ENCODE measurements around the gene TUSC2. TPM values are rescaled to one million over a fixed set of nuclear protein-coding genes. Genes with fewer than 3 reads are reported as not detected.

TUSC2 gene
- polyA plus RNA-seq, 4 donors: 15.8 to 27.0 (median 24.3) TPM

GRCh38 chr3:50338965-50339364, 10.9 kb upstream of the TUSC2 start:
- no peak for DNase-seq (ENCODE audit: low read depth in 4 of 4, low spot score in 3 of 4)

GRCh38 chr3:50337175-50337861, 9.3 kb upstream of the TUSC2 start:
- DNase-seq (ENCODE audit: low read depth in 4 of 4, low spot score in 3 of 4): peak; percentile 93 to 96 (median 94)

GRCh38 chr3:50336452-50337174, 8.6 kb upstream of the TUSC2 start:
- DNase-seq (ENCODE audit: low read depth in 4 of 4, low spot score in 3 of 4): no peak

GRCh38 chr3:50334339-50335075, 6.5 kb upstream of the TUSC2 start:
- no peak for DNase-seq (ENCODE audit: low read depth in 4 of 4, low spot score in 3 of 4)

GRCh38 chr3:50333744-50334328, 5.8 kb upstream of the TUSC2 start:
- no peak for DNase-seq (ENCODE audit: low read depth in 4 of 4, low spot score in 3 of 4)

GRCh38 chr3:50331364-50331907, 3.4 kb upstream of the TUSC2 start:
- no peak for DNase-seq (ENCODE audit: low read depth in 4 of 4, low spot score in 3 of 4)

GRCh38 chr3:50330330-50330729, 2.3 kb upstream of the TUSC2 start:
- no peak for DNase-seq (ENCODE audit: low read depth in 4 of 4, low spot score in 3 of 4)

- DNase-seq (ENCODE audit: low read depth in 4 of 4, low spot score in 3 of 4): no peak
These were observed 894 bp downstream of the TUSC2 start for GRCh38 chr3:50327129-50327528.

GRCh38 chr3:50326182-50326541, 1.9 kb downstream of the TUSC2 start:
- no peak for DNase-seq (ENCODE audit: low read depth in 4 of 4, low spot score in 3 of 4)

- DNase-seq (ENCODE audit: low read depth in 4 of 4, low spot score in 3 of 4): no peak
These were observed 2.4 kb downstream of the TUSC2 start for GRCh38 chr3:50325497-50326181.

- no peak for DNase-seq (ENCODE audit: low read depth in 4 of 4, low spot score in 3 of 4)
These were observed 2.9 kb downstream of the TUSC2 start for GRCh38 chr3:50325113-50325480.

- DNase-seq (ENCODE audit: low read depth in 4 of 4, low spot score in 3 of 4): no peak
These were observed 3.5 kb downstream of the TUSC2 start for GRCh38 chr3:50324351-50325112.

- no peak for DNase-seq (ENCODE audit: low read depth in 4 of 4, low spot score in 3 of 4)
These were observed 4.3 kb downstream of the TUSC2 start for GRCh38 chr3:50323614-50324199.

GRCh38 chr3:50323092-50323600, 4.9 kb downstream of the TUSC2 start:
- DNase-seq (ENCODE audit: low read depth in 4 of 4, low spot score in 3 of 4): no peak

- DNase-seq (ENCODE audit: low read depth in 4 of 4, low spot score in 3 of 4): no peak
These were observed 5.5 kb downstream of the TUSC2 start, which contains the start of gene HYAL2 for GRCh38 chr3:50322386-50323091. Gene HYAL2 (minus strand): TSS chr3:50322745. CDS start chr3:50320489, 2,256 bp downstream.

GRCh38 chr3:50322115-50322385, 6.0 kb downstream of the TUSC2 start:
- no peak for DNase-seq (ENCODE audit: low read depth in 4 of 4, low spot score in 3 of 4)

GRCh38 chr3:50321336-50322114, 6.5 kb downstream of the TUSC2 start:
- DNase-seq (ENCODE audit: low read depth in 4 of 4, low spot score in 3 of 4): peak in 3 of 4 donors; percentile 82 to 84 (median 82)

GRCh38 chr3:50320853-50321335, 7.1 kb downstream of the TUSC2 start:
- DNase-seq (ENCODE audit: low read depth in 4 of 4, low spot score in 3 of 4): peak in 1 of 4 donors; percentile 76

Data from left renal pelvis (tissue), 4 donors.